ENCODE results near the gene RBMS3.

RBMS3 gene

DNA sequence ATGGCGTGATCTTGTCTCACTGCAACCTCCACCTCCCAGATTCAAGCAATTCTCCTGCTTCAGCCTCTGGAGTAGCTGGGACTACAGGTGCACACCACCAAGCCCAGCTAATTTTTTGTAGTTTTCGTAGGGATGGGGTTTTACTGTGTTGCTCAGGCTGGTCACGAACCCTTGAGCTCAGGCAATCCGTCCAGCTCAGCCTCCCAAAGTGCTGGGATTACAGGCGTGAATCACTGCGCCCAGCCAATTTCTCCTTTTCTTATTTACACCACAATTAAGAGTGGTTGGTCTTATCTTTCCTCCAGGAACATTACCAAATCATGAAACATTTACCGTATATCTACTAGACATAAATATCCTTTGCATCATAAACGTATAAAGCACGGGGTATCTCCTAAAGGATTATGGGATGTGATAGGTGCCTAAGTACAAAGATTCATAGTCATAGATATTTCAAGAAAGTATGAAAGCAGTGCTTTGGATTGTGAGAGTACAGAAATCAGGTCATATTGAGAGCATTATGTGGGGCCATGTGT is 194.5 kb downstream of the RBMS3 start:
- Histone ChIP-seq H3K27me3 (ENCODE audit: control insufficient read depth in 1 of 2, insufficient read depth in 2 of 2, low read length in 2 of 2) (no peaks in the 10 kb centered on the region), H3K9me3 (ENCODE audit: low read length) (no peaks in the 10 kb centered on the region), H3K27ac (ENCODE audit: low read depth, low read length) (no peak overlapping the region), H3K4me3 (ENCODE audit: low read depth in 1 of 2, low read length in 2 of 2) (no peak overlapping the region), H3K36me3 (ENCODE audit: insufficient read depth, low read length) (no peaks in the 10 kb centered on the region), H3K9ac (ENCODE audit: low read length) (no peak overlapping the region), H3K4me1 (ENCODE audit: insufficient read depth, low read length) (peaks cover 14% of the 10 kb centered on the region)

- no peak overlapping the region for H3K9ac ChIP-seq (ENCODE audit: low read length)
- no peak overlapping the region for H3K4me3 ChIP-seq (ENCODE audit: low read depth in 1 of 2, low read length in 2 of 2)
- H3K9me3 ChIP-seq (ENCODE audit: low read length) = no peaks in the 10 kb centered on the region
- H3K36me3 ChIP-seq (ENCODE audit: insufficient read depth, low read length) = no peaks in the 10 kb centered on the region
- no peaks in the 10 kb centered on the region for H3K27me3 ChIP-seq (ENCODE audit: control insufficient read depth in 1 of 2, insufficient read depth in 2 of 2, low read length in 2 of 2)
- H3K27ac ChIP-seq (ENCODE audit: low read depth, low read length) = no peak overlapping the region
- peaks cover 14% of the 10 kb centered on the region for H3K4me1 ChIP-seq (ENCODE audit: insufficient read depth, low read length)
These were observed 195.0 kb downstream of the RBMS3 start for GRCh38 chr3:29475854-29476253.

- Histone ChIP-seq H3K9ac (ENCODE audit: low read length) (no peak overlapping the region), H3K36me3 (ENCODE audit: insufficient read depth, low read length) (no peaks in the 10 kb centered on the region), H3K4me1 (ENCODE audit: insufficient read depth, low read length) (peaks cover 5% of the 10 kb centered on the region), H3K4me3 (ENCODE audit: low read depth in 1 of 2, low read length in 2 of 2) (no peak overlapping the region), H3K9me3 (ENCODE audit: low read length) (no peaks in the 10 kb centered on the region), H3K27ac (ENCODE audit: low read depth, low read length) (no peak overlapping the region), H3K27me3 (ENCODE audit: control insufficient read depth in 1 of 2, insufficient read depth in 2 of 2, low read length in 2 of 2) (no peaks in the 10 kb centered on the region)
These were observed 197.7 kb downstream of the RBMS3 start for GRCh38 chr3:29478611-29479010.

DNA sequence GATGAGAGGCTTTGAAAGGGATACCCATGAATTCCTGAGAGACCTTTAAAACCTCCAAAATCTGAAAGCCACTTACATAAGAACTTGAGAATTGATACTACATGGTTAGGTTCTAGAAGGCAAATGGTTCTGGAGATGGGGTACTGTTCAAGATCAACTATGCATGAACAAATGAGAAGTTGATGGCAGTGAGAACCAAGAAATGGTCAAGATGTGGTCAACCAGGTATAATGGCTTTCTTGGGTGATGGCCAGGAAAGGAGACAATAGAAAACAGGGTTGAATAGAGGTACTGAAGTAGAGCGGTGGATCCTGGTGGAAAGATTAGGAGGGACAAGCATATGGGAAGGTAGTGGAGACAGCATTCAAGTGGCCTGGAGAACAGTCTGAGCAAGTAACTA is 200.4 kb downstream of the RBMS3 start:
- H3K27ac ChIP-seq (ENCODE audit: low read depth, low read length) = no peak overlapping the region
- no peak overlapping the region for H3K4me3 ChIP-seq (ENCODE audit: low read depth in 1 of 2, low read length in 2 of 2)
- H3K9me3 ChIP-seq (ENCODE audit: low read length) = no peaks in the 10 kb centered on the region
- no peaks in the 10 kb centered on the region for H3K4me1 ChIP-seq (ENCODE audit: insufficient read depth, low read length)
- no peak overlapping the region for H3K9ac ChIP-seq (ENCODE audit: low read length)
- no peaks in the 10 kb centered on the region for H3K36me3 ChIP-seq (ENCODE audit: insufficient read depth, low read length)
- H3K27me3 ChIP-seq (ENCODE audit: control insufficient read depth in 1 of 2, insufficient read depth in 2 of 2, low read length in 2 of 2) = no peaks in the 10 kb centered on the region

DNA sequence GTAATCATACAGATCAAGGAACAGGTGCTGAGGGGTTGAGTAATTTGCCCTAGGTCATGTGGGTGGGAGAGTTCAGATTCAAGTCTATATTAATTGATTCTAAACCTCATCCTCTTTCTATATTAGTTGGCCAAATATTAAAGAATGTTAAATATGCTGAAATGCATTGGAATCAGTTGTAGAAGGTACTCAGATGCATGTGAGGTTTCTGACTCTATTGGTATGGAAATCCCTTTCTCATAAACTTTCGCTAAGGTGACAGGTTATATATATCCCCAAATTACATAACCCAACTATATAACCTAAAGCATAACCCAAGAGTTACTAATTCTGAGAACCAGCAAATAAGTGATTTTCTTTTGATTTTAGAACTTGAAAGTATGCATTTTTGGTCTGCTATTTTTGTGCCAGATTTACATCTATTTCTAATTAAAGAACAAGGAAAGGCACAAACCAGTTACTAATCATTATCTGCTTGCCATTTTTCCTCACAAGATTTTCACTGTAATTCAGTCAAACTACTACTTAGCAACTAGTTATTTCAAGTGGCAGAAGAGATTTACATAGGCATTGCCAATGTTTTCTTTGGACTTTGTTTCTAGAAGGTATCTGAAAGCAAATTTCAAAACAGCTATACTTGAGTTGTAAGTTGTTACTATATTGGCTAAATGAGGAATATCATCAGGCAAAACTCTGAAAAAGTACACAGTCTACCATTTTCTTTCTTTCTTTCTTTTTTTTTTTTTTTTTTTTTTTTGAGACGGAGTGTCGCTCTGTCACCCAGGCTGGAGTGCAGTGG is 201.3 kb downstream of the RBMS3 start:
- no peaks in the 10 kb centered on the region for H3K9me3 ChIP-seq (ENCODE audit: low read length)
- no peak overlapping the region for H3K9ac ChIP-seq (ENCODE audit: low read length)
- H3K36me3 ChIP-seq (ENCODE audit: insufficient read depth, low read length) = no peaks in the 10 kb centered on the region
- H3K4me3 ChIP-seq (ENCODE audit: low read depth in 1 of 2, low read length in 2 of 2) = no peak overlapping the region
- H3K27me3 ChIP-seq (ENCODE audit: control insufficient read depth in 1 of 2, insufficient read depth in 2 of 2, low read length in 2 of 2) = no peaks in the 10 kb centered on the region
- no peak overlapping the region for H3K27ac ChIP-seq (ENCODE audit: low read depth, low read length)
- no peaks in the 10 kb centered on the region for H3K4me1 ChIP-seq (ENCODE audit: insufficient read depth, low read length)

GRCh38 chr3:29484633-29485032 is 203.8 kb downstream of the RBMS3 start:
- no peak overlapping the region for H3K4me3 ChIP-seq (ENCODE audit: low read depth in 1 of 2, low read length in 2 of 2)
- no peaks in the 10 kb centered on the region for H3K9me3 ChIP-seq (ENCODE audit: low read length)
- no peak overlapping the region for H3K9ac ChIP-seq (ENCODE audit: low read length)
- H3K27me3 ChIP-seq (ENCODE audit: control insufficient read depth in 1 of 2, insufficient read depth in 2 of 2, low read length in 2 of 2) = no peaks in the 10 kb centered on the region
- no peak overlapping the region for H3K27ac ChIP-seq (ENCODE audit: low read depth, low read length)
- H3K4me1 ChIP-seq (ENCODE audit: insufficient read depth, low read length) = no peaks in the 10 kb centered on the region
- H3K36me3 ChIP-seq (ENCODE audit: insufficient read depth, low read length) = peaks cover 6% of the 10 kb centered on the region

GRCh38 chr3:29486096-29486495 is 205.2 kb downstream of the RBMS3 start:
- H3K4me3 ChIP-seq (ENCODE audit: low read depth in 1 of 2, low read length in 2 of 2) = no peak overlapping the region
- no peaks in the 10 kb centered on the region for H3K4me1 ChIP-seq (ENCODE audit: insufficient read depth, low read length)
- no peak overlapping the region for H3K9ac ChIP-seq (ENCODE audit: low read length)
- H3K36me3 ChIP-seq (ENCODE audit: insufficient read depth, low read length) = peaks cover 6% of the 10 kb centered on the region
- no peaks in the 10 kb centered on the region for H3K27me3 ChIP-seq (ENCODE audit: control insufficient read depth in 1 of 2, insufficient read depth in 2 of 2, low read length in 2 of 2)
- no peaks in the 10 kb centered on the region for H3K9me3 ChIP-seq (ENCODE audit: low read length)
- H3K27ac ChIP-seq (ENCODE audit: low read depth, low read length) = no peak overlapping the region

GRCh38 chr3:29486917-29487316 is 206.0 kb downstream of the RBMS3 start:
- H3K4me3 ChIP-seq (ENCODE audit: low read depth in 1 of 2, low read length in 2 of 2) = no peak overlapping the region
- no peak overlapping the region for H3K9ac ChIP-seq (ENCODE audit: low read length)
- H3K9me3 ChIP-seq (ENCODE audit: low read length) = no peaks in the 10 kb centered on the region
- H3K36me3 ChIP-seq (ENCODE audit: insufficient read depth, low read length) = peaks cover 6% of the 10 kb centered on the region
- H3K4me1 ChIP-seq (ENCODE audit: insufficient read depth, low read length) = no peaks in the 10 kb centered on the region
- no peaks in the 10 kb centered on the region for H3K27me3 ChIP-seq (ENCODE audit: control insufficient read depth in 1 of 2, insufficient read depth in 2 of 2, low read length in 2 of 2)
- H3K27ac ChIP-seq (ENCODE audit: low read depth, low read length) = no peak overlapping the region

GRCh38 chr3:29488922-29489321 is 208.1 kb downstream of the RBMS3 start:
- no peaks in the 10 kb centered on the region for H3K4me1 ChIP-seq (ENCODE audit: insufficient read depth, low read length)
- H3K27ac ChIP-seq (ENCODE audit: low read depth, low read length) = no peak overlapping the region
- H3K36me3 ChIP-seq (ENCODE audit: insufficient read depth, low read length) = peaks cover 6% of the 10 kb centered on the region
- H3K9me3 ChIP-seq (ENCODE audit: low read length) = no peaks in the 10 kb centered on the region
- no peaks in the 10 kb centered on the region for H3K27me3 ChIP-seq (ENCODE audit: control insufficient read depth in 1 of 2, insufficient read depth in 2 of 2, low read length in 2 of 2)
- no peak overlapping the region for H3K4me3 ChIP-seq (ENCODE audit: low read depth in 1 of 2, low read length in 2 of 2)
- H3K9ac ChIP-seq (ENCODE audit: low read length) = no peak overlapping the region

DNA sequence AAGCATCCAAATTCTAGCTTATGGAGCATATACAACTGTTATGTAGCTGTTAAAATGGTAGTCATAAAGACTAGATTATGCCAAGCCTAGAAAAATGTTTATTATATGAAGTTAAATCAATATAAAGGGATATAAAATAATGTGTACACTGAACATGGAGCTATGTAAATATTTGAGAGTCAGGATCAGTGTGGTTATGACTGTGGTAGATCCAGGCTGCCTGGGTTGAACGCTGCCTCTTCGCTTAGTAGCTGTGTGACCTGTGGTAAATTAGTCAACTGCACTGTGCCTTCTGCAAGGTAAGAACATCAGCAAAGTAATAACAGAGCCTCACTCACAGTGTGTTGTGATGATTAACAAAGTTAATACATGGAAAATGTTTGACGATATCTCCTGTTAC is 212.2 kb downstream of the RBMS3 start:
- no peak overlapping the region for H3K4me3 ChIP-seq (ENCODE audit: low read depth in 1 of 2, low read length in 2 of 2)
- H3K36me3 ChIP-seq (ENCODE audit: insufficient read depth, low read length) = peaks cover 4% of the 10 kb centered on the region
- no peak overlapping the region for H3K27ac ChIP-seq (ENCODE audit: low read depth, low read length)
- no peaks in the 10 kb centered on the region for H3K4me1 ChIP-seq (ENCODE audit: insufficient read depth, low read length)
- no peaks in the 10 kb centered on the region for H3K27me3 ChIP-seq (ENCODE audit: control insufficient read depth in 1 of 2, insufficient read depth in 2 of 2, low read length in 2 of 2)
- no peaks in the 10 kb centered on the region for H3K9me3 ChIP-seq (ENCODE audit: low read length)
- H3K9ac ChIP-seq (ENCODE audit: low read length) = no peak overlapping the region

GRCh38 chr3:29494305-29495036 is 213.6 kb downstream of the RBMS3 start:
- Histone ChIP-seq H3K36me3 (ENCODE audit: insufficient read depth, low read length) (no peaks in the 10 kb centered on the region), H3K4me1 (ENCODE audit: insufficient read depth, low read length) (no peaks in the 10 kb centered on the region), H3K9me3 (ENCODE audit: low read length) (no peaks in the 10 kb centered on the region), H3K9ac (ENCODE audit: low read length) (no peak overlapping the region), H3K4me3 (ENCODE audit: low read depth in 1 of 2, low read length in 2 of 2) (no peak overlapping the region), H3K27me3 (ENCODE audit: control insufficient read depth in 1 of 2, insufficient read depth in 2 of 2, low read length in 2 of 2) (no peaks in the 10 kb centered on the region), H3K27ac (ENCODE audit: low read depth, low read length) (no peak overlapping the region)

All from muscle layer of colon (tissue), 2 donors.